ENCODE results near the gene TRAF3IP1. TPM values are rescaled to one million over a fixed set of nuclear protein-coding genes. Genes with fewer than 3 reads are reported as not detected.
"Not testable (repeated sequence)": the region's sequence is repeated elsewhere in the genome, so short reads cannot be mapped to it uniquely, and the experiment has no call there.

Gene TRAF3IP1
- total RNA-seq, 1 donor from 2014 or later, result 20.8 TPM

DNA sequence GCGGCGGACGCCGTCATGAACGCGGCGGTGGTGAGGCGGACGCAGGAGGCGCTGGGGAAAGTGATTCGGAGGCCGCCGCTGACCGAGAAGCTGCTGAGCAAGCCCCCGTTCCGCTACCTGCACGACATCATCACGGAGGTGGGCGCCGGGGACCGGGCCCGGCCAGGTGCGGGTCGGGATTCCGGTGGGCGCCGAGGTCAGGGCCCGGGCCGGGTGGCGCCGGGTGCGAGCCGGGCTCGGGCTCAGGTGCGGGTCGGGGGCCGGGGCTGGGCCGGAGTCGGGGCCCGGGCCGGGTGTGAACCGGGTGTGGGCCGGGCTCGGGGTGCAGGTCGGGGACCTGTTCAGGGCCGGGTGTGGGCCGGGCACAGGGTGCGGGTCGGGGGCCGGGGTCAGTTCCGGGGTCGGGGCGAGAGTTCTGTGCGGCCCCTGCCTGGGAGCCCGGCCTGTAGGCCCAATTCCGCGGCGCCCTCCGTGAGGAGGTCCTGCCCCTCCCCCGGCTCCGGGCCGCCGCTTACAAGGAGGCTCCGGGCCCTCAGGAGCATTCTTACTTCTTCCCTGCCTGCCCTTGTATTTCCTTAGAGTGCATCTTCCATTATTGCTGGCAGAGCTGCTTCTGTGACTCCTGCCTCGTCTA is 447 bp downstream of the TRAF3IP1 start:
- intact Hi-C loops (cut with DNase I), result no loop called here
- ATAC-seq (peak; percentile 3), DNase-seq (no peak)
- H3K27me3 ChIP-seq, result no peaks in the 10 kb centered on the region
- H3K27ac ChIP-seq, result peak overlapping the region; percentile 17
- H3K9me3 ChIP-seq, result no peaks in the 10 kb centered on the region
- peaks cover 14% of the 10 kb centered on the region for H3K4me1 ChIP-seq
- TF ChIP-seq, protein P1, sequence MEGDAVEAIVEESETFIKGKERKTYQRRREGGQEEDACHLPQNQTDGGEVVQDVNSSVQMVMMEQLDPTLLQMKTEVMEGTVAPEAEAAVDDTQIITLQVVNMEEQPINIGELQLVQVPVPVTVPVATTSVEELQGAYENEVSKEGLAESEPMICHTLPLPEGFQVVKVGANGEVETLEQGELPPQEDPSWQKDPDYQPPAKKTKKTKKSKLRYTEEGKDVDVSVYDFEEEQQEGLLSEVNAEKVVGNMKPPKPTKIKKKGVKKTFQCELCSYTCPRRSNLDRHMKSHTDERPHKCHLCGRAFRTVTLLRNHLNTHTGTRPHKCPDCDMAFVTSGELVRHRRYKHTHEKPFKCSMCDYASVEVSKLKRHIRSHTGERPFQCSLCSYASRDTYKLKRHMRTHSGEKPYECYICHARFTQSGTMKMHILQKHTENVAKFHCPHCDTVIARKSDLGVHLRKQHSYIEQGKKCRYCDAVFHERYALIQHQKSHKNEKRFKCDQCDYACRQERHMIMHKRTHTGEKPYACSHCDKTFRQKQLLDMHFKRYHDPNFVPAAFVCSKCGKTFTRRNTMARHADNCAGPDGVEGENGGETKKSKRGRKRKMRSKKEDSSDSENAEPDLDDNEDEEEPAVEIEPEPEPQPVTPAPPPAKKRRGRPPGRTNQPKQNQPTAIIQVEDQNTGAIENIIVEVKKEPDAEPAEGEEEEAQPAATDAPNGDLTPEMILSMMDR (IDR thresholded peaks at IDR 0.05), result no peak
- no peaks in the 10 kb centered on the region for H3K36me3 ChIP-seq
- H3K4me3 ChIP-seq, result peak overlapping the region; percentile 63

DNA sequence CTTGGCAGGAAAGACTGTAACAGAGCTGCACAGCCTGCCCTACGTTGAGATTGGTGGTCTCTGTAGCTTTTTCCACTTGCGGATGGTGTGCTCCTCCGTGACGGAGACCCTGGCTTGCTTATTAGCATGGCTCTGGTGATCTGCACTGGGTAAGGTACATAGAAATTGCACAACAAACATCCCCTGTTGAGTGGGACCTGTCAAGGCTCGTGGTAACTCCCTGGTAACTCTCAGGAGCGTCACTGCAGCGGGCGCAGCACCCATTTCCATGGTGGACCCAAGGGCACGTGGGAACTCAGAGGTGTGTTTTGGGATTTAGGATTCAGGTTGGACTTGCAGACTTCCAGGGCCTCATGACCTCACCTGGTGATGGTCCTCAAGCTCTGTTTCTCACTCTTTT is 1.1 kb downstream of the TRAF3IP1 start:
- ATAC-seq, result no peak
- no peak for DNase-seq
- Histone ChIP-seq H3K4me1 (peaks cover 14% of the 10 kb centered on the region), H3K27ac (no peak overlapping the region), H3K36me3 (no peaks in the 10 kb centered on the region), H3K4me3 (peak overlapping the region; percentile 63), H3K9me3 (no peaks in the 10 kb centered on the region), H3K27me3 (no peaks in the 10 kb centered on the region)
- TF ChIP-seq, protein P1 (IDR thresholded peaks at IDR 0.05), result no peak
- intact Hi-C loops (cut with DNase I), result no loop called here

DNA sequence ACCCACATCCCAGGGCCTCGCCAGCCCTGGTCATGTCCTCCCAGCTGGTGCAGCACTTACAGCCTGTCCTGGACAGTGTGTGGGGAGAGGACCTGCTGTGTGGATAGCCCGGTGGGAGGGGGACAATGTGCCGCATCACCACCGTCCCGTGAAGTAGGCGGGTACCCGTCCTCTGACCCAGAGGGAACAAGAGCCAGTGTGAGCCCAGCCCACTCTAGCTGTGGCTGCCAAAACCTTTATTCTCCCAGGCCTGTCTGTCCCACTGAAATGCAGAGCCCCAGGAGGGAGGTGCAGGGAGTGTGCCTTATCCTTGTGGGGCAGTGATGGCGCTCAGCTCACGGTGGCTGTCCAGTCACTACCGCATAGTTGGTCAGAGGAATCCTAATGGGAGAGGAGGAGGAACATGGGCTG is 1.7 kb downstream of the TRAF3IP1 start:
- peaks cover 14% of the 10 kb centered on the region for H3K4me1 ChIP-seq
- H3K27me3 ChIP-seq, result no peaks in the 10 kb centered on the region
- intact Hi-C loops (cut with DNase I), result no loop called here
- DNase-seq (no peak), ATAC-seq (no peak)
- H3K4me3 ChIP-seq, result no peak overlapping the region
- H3K9me3 ChIP-seq, result no peaks in the 10 kb centered on the region
- no peak overlapping the region for H3K27ac ChIP-seq
- no peaks in the 10 kb centered on the region for H3K36me3 ChIP-seq
- TF ChIP-seq, protein P1 (IDR thresholded peaks at IDR 0.05), result no peak

DNA sequence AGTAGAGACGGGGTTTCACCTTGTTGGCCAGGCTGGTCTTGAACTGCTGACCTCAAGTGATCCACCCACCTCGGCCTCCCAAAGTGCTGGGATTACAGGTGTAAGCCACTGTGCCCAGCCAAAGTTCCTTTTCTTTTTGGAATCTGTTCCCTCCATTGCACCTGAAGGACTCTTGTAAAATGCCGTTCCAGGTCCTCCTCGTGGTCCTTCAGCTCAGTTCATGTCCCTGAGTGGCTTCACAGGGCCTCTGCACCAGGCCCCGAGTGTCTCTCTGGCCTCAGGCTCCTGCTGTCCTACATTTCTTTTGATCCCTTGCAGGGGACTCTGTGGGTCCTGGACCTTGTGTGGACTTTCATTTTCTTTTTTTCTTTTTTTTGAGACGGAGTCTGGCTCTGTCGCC is 3.9 kb downstream of the TRAF3IP1 start:
- not testable (repeated sequence) for ATAC-seq, DNase-seq, H3K27me3 ChIP-seq

DNA sequence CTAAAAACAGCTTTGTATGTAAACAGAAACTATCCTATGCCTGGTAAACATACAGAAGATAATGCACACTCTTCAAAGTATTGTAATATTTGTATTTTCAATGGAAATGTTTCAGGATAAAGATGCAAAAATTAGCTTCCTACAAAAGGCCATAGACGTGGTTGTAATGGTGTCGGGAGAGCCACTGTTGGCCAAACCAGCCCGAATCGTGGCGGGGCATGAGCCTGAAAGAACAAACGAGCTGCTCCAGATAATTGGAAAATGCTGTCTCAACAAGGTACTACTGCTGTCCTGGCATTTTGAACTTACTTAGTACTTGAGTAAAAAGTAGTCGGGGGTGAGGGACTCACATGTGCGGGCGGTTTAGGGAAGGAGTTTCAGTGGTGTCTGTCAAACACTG is 5.4 kb downstream of the TRAF3IP1 start:
- ATAC-seq, result no peak
- Histone ChIP-seq H3K4me3 (no peak overlapping the region), H3K27ac (no peak overlapping the region), H3K27me3 (no peaks in the 10 kb centered on the region), H3K4me1 (peaks cover 8% of the 10 kb centered on the region), H3K36me3 (peaks cover 9% of the 10 kb centered on the region), H3K9me3 (no peaks in the 10 kb centered on the region)
- TF ChIP-seq, protein P1 (IDR thresholded peaks at IDR 0.05), result no peak
- DNase-seq, result no peak
- intact Hi-C loops (cut with DNase I), result no loop called here

More for the DNA sequence above, 3.9 kb downstream of the TRAF3IP1 start:
- intact Hi-C loops (cut with DNase I); H3K4me3 ChIP-seq; H3K36me3 ChIP-seq; H3K9me3 ChIP-seq; H3K27ac ChIP-seq: not testable (repeated sequence)
- H3K4me1 ChIP-seq, result peaks cover 14% of the 10 kb centered on the region

DNA sequence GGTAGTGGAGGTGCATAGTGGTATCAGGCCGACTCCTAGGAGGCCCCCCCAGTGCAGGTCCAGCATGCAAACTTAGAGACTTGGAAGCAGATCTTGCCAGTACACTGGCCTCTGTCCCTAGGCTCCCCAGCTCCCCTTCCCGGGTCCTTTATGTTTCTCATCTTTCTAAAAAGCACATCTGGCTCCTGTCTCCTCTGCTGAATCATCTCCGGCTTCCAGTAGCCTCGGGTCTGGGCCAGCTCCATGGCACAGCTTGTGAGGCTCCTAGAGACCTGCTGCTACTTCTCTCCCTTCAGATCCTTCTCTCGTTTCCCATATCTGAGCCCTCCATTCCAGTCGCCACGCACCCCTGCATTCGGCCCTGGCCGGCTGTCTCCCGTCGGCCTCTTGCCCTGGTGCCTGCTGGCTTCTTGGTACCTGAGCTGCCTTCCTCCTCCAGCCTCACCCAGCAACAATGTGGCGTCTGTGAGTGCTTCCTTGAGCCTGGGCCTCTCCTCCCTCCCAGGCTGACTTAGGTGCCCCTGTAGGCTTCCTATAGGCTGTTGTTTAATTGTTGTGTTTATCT is 6.6 kb downstream of the TRAF3IP1 start:
- no peaks in the 10 kb centered on the region for H3K4me1 ChIP-seq
- no peaks in the 10 kb centered on the region for H3K27me3 ChIP-seq
- TF ChIP-seq, protein P1 (IDR thresholded peaks at IDR 0.05), result no peak
- no peak overlapping the region for H3K27ac ChIP-seq
- no peaks in the 10 kb centered on the region for H3K9me3 ChIP-seq
- intact Hi-C loops (cut with DNase I), result no loop called here
- no peak overlapping the region for H3K4me3 ChIP-seq
- no peak for ATAC-seq
- DNase-seq, result no peak
- H3K36me3 ChIP-seq, result peaks cover 9% of the 10 kb centered on the region

Data from upper lobe of right lung (tissue), 1 donor.